SU-DHL-6 (cell line): ENCODE measurements around the gene RAPGEF6.
"Not testable (repeated sequence)": the region's sequence is repeated elsewhere in the genome, so short reads cannot be mapped to it uniquely, and the experiment has no call there.

Experiments used
- CTCF ChIP-seq: fragments of 200-600 bp; sonication (generic); IDR thresholded peaks from one replicate; pipeline ENCODE4 v1.5.1; 2017; ENCODE audit warnings: antibody characterized with exemption, mild to moderate bottlenecking, low read length, moderate library complexity; ENCODE audit not compliant: insufficient read depth, poor library complexity, severe bottlenecking
- EZH2phosphoT487 ChIP-seq: fragments of 200-600 bp; sonication (generic), shearing (Covaris generic); conservative IDR thresholded peaks from 2 replicates; pipeline ENCODE4 v1.6.1; 2018; ENCODE audit warnings: mild to moderate bottlenecking, antibody characterized with exemption, low read length, moderate library complexity, mixed read lengths

GRCh38 chr5:131380238-131380637 is 254.8 kb downstream of the RAPGEF6 start:
- not testable (repeated sequence) for TF ChIP-seq CTCF, EZH2phosphoT487
